NCI-H146 treated with DMSO at 0.1 percent for 48 hours (cell line): ENCODE results near the gene SC5D.

Experiments
- DNase-seq: peaks from one replicate; lab custom pipeline; 2025; ENCODE audit not compliant: unreplicated experiment; lab: John Stamatoyannopoulos, UW

SC5D gene

GRCh38 chr11:121352251-121352891, 59.8 kb downstream of the SC5D start:
- DNase-seq, result no peak

DNA sequence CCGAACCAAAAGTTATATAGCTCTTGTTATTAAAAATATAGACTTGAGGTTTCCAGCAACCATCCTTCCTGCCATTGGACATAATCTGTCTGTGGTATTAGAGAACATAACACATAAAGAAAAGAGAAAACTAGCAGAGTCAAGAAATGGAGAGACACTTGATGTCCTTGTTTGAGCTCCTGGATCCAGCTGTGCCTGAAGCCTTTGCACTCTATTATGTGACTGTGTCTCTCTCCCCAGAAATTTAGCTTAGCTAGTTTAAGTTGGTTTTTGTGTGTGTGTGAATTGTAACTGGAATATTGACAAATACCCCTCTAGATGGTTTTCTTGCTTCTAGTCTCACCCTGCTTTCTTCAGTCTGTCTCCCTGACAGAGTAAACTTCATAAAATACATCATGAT, 61.6 kb downstream of the SC5D start:
- no peak for DNase-seq

DNA sequence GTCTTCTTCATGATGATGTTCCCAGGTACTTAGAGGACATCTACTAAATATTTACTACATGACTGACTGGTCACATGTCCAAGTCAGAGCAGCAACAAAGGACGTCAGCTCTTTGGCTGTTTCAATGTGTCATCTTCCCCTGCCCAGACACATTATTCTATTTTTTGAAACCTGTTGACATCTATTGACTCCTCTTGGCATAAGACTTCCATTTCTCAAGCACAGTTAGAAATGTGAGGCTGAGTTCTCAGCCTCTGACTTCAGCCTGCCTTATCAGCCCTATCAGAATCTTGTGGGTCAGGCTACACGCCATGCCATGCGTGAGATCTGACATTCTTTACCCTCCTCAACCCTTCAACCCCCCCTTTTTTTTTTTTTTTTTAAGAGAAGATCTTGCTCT, 63.8 kb downstream of the SC5D start:
- no peak for DNase-seq
